Adrenal gland (tissue), 5 donors: Measurements from ENCODE around the gene NR6A1.

Source experiments
- POLR2A ChIP-seq, 2 donors: fragments of 450-650 bp; IDR thresholded peaks; one replicate each; pipeline ENCODE4 v1.6.1; 2017; ENCODE audit warnings: antibody characterized with exemption in 2 of 2, mild to moderate bottlenecking in 2 of 2, moderate library complexity in 1 of 2
- TF ChIP-seq, protein P1 (sequence below), 6 experiments: fragments of 450-650 bp in 4 of 6; fragments of 200-600 bp in 2 of 6; sonication (generic) in 1 of 6; IDR thresholded peaks; 1 replicate in 5 of 6; 2 replicates in 1 of 6; pipeline versions ENCODE4 v1.5.1 to v1.8.0; 2016 to 2021; ENCODE audit warnings: antibody characterized with exemption in 6 of 6, mild to moderate bottlenecking in 2 of 6, moderate library complexity in 1 of 6
- donor health status: DM: no; HTN: no; CAD: no.

DNA sequence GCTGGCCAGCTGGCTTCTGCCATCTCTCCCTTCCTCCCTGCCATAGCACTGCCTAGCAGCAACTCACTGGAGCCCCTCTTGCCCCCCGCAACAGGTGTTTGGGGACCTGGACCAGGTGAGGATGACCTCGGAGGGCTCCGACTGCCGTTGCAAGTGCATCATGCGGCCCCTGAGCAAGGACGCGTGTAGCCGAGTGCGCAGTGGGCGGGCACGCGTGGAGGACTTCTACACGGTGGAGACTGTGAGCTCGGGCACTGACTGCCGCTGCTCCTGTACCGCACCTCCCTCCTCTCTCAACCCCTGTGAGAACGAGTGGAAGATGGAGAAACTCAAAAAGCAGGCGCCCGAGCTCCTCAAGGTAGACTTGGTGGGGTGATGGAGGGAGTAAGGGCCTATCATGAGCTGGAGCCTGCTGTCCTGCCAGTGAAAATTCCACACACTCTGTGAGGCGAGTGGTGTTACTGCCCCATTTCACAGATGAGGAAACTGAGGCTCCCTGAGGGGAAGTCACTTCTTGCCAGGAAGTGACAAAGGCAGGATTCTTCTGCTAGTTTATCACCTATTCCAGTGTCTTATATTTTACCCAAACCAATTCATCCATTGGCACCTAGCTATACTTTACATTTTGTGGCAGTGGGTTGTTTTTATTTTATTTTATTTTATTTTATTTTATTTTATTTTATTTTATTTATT is 15.9 kb upstream of the NR6A1 start:
- TF ChIP-seq, protein P1, sequence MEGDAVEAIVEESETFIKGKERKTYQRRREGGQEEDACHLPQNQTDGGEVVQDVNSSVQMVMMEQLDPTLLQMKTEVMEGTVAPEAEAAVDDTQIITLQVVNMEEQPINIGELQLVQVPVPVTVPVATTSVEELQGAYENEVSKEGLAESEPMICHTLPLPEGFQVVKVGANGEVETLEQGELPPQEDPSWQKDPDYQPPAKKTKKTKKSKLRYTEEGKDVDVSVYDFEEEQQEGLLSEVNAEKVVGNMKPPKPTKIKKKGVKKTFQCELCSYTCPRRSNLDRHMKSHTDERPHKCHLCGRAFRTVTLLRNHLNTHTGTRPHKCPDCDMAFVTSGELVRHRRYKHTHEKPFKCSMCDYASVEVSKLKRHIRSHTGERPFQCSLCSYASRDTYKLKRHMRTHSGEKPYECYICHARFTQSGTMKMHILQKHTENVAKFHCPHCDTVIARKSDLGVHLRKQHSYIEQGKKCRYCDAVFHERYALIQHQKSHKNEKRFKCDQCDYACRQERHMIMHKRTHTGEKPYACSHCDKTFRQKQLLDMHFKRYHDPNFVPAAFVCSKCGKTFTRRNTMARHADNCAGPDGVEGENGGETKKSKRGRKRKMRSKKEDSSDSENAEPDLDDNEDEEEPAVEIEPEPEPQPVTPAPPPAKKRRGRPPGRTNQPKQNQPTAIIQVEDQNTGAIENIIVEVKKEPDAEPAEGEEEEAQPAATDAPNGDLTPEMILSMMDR (IDR thresholded peaks at IDR 0.05): no peak
- no peak for TF ChIP-seq POLR2A (IDR thresholded peaks at IDR 0.05)
